Measurements from ENCODE around the gene DIAPH2.

Gene DIAPH2

GRCh38 chrX:97315939-97316338 is 631.3 kb downstream of the DIAPH2 start:
- DNase-seq, result no peak

GRCh38 chrX:97320305-97320704 is 635.7 kb downstream of the DIAPH2 start:
- no peak for DNase-seq

GRCh38 chrX:97322401-97322800 is 637.8 kb downstream of the DIAPH2 start:
- DNase-seq, result no peak

GRCh38 chrX:97326456-97326855 is 641.8 kb downstream of the DIAPH2 start:
- DNase-seq, result no peak

GRCh38 chrX:97328853-97329390 is 644.3 kb downstream of the DIAPH2 start:
- DNase-seq, result no peak

- no peak for DNase-seq
Observed at GRCh38 chrX:97330151-97330550, 645.5 kb downstream of the DIAPH2 start.

GRCh38 chrX:97332963-97333362 is 648.3 kb downstream of the DIAPH2 start:
- no peak for DNase-seq

GRCh38 chrX:97334850-97335249 is 650.2 kb downstream of the DIAPH2 start:
- DNase-seq, result no peak

GRCh38 chrX:97344724-97345123 is 660.1 kb downstream of the DIAPH2 start:
- no peak for DNase-seq

- DNase-seq, result no peak
Observed at GRCh38 chrX:97358941-97359340, 674.3 kb downstream of the DIAPH2 start.

- no peak for DNase-seq
Observed at GRCh38 chrX:97363843-97364242, 679.2 kb downstream of the DIAPH2 start.

GRCh38 chrX:97366237-97366636 is 681.6 kb downstream of the DIAPH2 start:
- DNase-seq, result no peak

- DNase-seq, result no peak
Observed at GRCh38 chrX:97367125-97367524, 682.5 kb downstream of the DIAPH2 start.

GRCh38 chrX:97369947-97370346 is 685.3 kb downstream of the DIAPH2 start:
- DNase-seq, result no peak

- DNase-seq, result no peak
Observed at GRCh38 chrX:97372001-97372766, 687.5 kb downstream of the DIAPH2 start.

GRCh38 chrX:97374266-97374665 is 689.6 kb downstream of the DIAPH2 start:
- no peak for DNase-seq

- no peak for DNase-seq
Observed at GRCh38 chrX:97380200-97380599, 695.6 kb downstream of the DIAPH2 start.

GRCh38 chrX:97384685-97385084 is 700.0 kb downstream of the DIAPH2 start:
- DNase-seq, result no peak

- DNase-seq, result no peak
Observed at GRCh38 chrX:97387004-97387403, 702.4 kb downstream of the DIAPH2 start.

GRCh38 chrX:97389761-97390192 is 705.1 kb downstream of the DIAPH2 start:
- no peak for DNase-seq

GRCh38 chrX:97397371-97397770 is 712.7 kb downstream of the DIAPH2 start:
- no peak for DNase-seq

GRCh38 chrX:97398030-97398551 is 713.4 kb downstream of the DIAPH2 start:
- no peak for DNase-seq

- DNase-seq, result no peak
Observed at GRCh38 chrX:97399400-97399799, 714.8 kb downstream of the DIAPH2 start.

GRCh38 chrX:97400492-97400891 is 715.9 kb downstream of the DIAPH2 start:
- no peak for DNase-seq

- no peak for DNase-seq
Observed at GRCh38 chrX:97401154-97401553, 716.5 kb downstream of the DIAPH2 start.

Measured in activated CD4-positive, alpha-beta T cell treated with anti-CD3 and anti-CD28 coated beads, Interleukin-2, amount 50 U/mL, for 1 hour (primary cell).